ENCODE results near the gene GPR158. TPM values are rescaled to one million over a fixed set of nuclear protein-coding genes. Genes with fewer than 3 reads are reported as not detected.

GPR158 gene
- total RNA-seq, 2 donors from 2014 or later = not detected

DNA sequence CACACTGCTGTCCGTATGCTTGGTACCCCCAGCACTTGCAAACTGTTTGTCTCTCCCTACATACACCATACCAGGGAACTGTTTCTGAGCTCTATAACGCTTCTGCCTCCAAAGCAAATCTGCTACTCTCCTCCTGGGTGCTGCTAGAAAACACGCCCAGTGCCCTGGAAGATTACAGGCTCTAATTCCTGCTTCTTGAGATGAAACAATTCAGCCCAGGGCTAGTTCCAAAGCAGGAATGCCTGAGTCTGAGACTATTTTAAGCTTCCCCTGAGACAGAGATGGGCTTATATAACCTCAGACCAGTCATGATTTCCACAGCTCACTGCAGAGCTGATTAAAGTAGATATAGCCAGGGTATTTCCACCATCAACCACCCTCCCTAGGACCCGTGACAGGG is 327.1 kb downstream of the GPR158 start:
- H3K4me3 Mint-ChIP-seq = no peak overlapping the region
- no peaks in the 10 kb centered on the region for H3K36me3 Mint-ChIP-seq (ENCODE audit: low read depth)
- H3K9me3 Mint-ChIP-seq = peaks cover 4% of the 10 kb centered on the region
- H3K27me3 Mint-ChIP-seq = no peaks in the 10 kb centered on the region
- H3K4me1 Mint-ChIP-seq = no peaks in the 10 kb centered on the region
- no peak overlapping the region for H3K27ac Mint-ChIP-seq
- ATAC-seq (replicated peaks) = no peak

DNA sequence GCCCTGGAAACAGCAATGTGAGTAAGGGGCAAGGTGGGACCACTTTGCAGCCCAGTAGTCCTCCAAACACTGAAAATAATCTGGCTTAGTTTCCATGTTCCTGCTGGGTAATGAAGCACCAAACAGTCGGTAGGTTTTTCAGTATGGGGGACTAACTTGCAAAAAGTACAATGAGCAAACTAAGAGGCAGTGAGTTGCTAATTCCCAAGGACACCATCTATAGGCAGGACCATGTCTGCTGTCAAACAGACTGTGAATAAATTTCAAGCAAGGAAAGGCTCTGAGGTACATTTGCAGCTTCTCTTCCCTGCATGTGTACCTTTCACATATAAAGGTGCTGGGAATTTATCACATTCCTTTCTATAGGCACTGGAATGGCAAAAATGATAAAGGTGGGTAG is 327.7 kb downstream of the GPR158 start:
- Mint-ChIP-seq H3K9me3 (peaks cover 4% of the 10 kb centered on the region), H3K27ac (no peak overlapping the region), H3K4me1 (no peaks in the 10 kb centered on the region), H3K27me3 (no peaks in the 10 kb centered on the region), H3K4me3 (no peak overlapping the region), H3K36me3 (ENCODE audit: low read depth) (no peaks in the 10 kb centered on the region)
- ATAC-seq (replicated peaks) = no peak

DNA sequence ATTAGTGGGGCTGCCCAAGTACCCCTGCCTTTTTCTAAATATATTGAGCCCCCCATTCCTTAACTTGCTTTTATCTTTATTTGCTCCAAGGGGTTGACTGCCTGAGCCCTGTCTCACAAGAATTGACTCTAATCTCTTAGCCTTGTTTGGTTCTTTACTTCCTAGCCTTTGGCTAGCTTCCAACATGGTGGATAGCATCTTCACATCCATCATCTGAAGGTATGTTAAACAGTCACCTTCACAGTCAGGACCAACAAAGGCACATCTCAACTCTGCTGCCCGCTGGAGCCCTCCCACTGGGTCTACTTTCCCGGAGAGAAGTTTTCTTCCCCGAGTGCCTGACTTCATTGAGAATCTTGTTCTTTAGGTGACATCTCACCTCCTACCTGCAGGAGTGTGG is 329.5 kb downstream of the GPR158 start:
- no peak overlapping the region for H3K27ac Mint-ChIP-seq
- no peaks in the 10 kb centered on the region for H3K4me1 Mint-ChIP-seq
- no peaks in the 10 kb centered on the region for H3K27me3 Mint-ChIP-seq
- H3K4me3 Mint-ChIP-seq = no peak overlapping the region
- peaks cover 4% of the 10 kb centered on the region for H3K9me3 Mint-ChIP-seq
- no peak for ATAC-seq (replicated peaks)
- no peaks in the 10 kb centered on the region for H3K36me3 Mint-ChIP-seq (ENCODE audit: low read depth)

DNA sequence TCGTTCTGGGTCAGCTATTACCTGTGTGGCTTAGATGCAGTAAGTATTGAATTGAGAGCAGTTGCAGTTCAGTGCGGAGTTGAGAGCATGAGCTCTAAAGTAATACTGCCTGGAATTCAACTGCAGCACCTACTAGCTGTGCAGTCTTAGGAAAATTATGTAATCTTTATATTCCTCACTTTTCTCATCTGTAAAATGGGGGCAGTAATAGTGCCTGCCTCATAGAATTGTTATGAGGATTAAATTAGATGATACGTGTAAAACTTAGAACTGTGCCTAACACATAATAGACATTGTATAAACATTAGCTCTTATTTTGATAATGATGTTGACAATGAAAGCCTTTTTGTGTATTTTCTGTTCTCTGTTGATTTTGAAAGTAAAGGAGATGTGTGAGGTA is 330.0 kb downstream of the GPR158 start:
- Mint-ChIP-seq H3K4me3 (no peak overlapping the region), H3K9me3 (peaks cover 4% of the 10 kb centered on the region), H3K4me1 (no peaks in the 10 kb centered on the region), H3K27ac (no peak overlapping the region), H3K27me3 (no peaks in the 10 kb centered on the region), H3K36me3 (ENCODE audit: low read depth) (no peaks in the 10 kb centered on the region)
- ATAC-seq (replicated peaks) = no peak

DNA sequence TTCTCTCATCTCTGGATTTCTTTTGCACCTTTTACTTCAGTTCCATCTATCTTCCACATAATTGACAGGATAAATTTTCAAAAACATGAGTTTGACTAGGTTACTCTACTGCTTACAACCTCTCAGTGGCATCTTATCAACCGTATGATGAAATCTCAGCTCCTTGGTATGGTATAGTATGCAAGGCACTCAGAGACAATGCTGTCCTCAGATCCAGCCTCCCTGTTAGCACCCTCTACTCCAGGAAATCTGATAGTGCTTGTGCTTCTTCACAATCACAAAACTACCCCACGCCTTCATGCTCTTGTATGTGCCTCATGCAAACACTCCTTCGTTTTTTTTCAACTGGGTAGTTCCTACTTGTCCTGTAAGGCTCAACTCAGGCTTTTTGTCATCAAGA is 330.7 kb downstream of the GPR158 start:
- Mint-ChIP-seq H3K4me1 (no peaks in the 10 kb centered on the region), H3K36me3 (ENCODE audit: low read depth) (no peaks in the 10 kb centered on the region), H3K27ac (no peak overlapping the region), H3K9me3 (peaks cover 4% of the 10 kb centered on the region), H3K27me3 (no peaks in the 10 kb centered on the region), H3K4me3 (no peak overlapping the region)
- no peak for ATAC-seq (replicated peaks)

DNA sequence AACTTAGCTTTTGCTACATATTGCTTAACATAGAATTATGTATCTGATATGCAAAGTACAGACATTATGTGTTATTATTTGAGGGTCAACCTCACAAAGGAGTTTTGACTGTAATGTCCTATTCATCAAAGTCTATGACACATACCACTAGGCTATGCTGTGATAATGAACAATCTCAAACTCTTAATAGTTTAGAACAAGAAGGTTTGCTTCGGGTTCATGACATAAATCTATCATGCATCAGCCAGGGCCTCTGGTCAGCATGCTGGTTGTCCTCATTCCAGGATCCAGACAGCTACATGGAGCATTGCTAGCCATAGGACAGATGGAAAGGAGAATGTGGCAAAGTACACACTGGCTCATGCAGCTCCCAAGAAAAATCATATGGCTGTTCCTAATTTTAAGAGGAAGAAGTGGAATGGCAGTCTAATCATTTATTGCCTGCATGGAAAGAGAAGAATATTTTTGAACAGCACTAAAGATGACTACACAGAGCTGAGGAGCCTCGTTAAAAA is 332.1 kb downstream of the GPR158 start:
- H3K4me1 Mint-ChIP-seq = no peaks in the 10 kb centered on the region
- no peak overlapping the region for H3K4me3 Mint-ChIP-seq
- H3K36me3 Mint-ChIP-seq (ENCODE audit: low read depth) = no peaks in the 10 kb centered on the region
- H3K27ac Mint-ChIP-seq = no peak overlapping the region
- no peak for ATAC-seq (replicated peaks)
- H3K27me3 Mint-ChIP-seq = no peaks in the 10 kb centered on the region
- H3K9me3 Mint-ChIP-seq = peaks cover 11% of the 10 kb centered on the region

DNA sequence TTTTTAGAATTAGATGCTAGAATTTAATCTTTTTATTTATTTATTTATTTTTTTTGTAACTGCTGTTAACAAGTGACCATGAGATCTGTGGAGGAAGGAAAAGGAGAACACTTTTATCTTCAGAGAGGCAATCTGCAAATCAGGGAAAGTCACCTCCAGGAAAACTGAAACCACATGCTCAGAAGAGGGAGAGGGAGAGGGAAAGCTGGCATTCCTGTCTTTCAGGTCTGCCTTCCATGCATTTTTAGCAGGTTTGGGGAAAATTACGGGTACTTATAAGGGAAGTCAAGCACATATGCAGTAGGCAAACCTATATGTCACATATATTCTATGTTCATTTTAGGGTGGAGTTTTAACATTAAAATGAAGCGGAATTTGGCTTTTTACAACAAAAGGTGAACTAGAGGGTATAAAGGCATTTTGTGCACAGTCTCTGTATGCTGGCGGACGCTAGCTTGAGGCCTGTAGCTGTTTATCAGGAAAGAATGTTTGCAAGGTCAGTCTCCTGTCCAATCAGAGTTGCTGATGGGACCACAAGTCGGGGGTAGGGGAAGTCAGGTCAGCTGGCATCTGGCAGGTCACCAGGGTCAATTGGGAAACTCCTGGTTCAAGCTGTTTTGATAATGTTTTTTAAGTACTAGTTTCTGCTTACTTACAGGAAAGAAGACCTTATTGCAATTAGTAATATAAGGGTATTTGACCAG is 333.5 kb downstream of the GPR158 start:
- ATAC-seq (replicated peaks) = no peak
- Mint-ChIP-seq H3K4me1 (no peaks in the 10 kb centered on the region), H3K9me3 (peaks cover 11% of the 10 kb centered on the region), H3K27me3 (no peaks in the 10 kb centered on the region), H3K36me3 (ENCODE audit: low read depth) (no peaks in the 10 kb centered on the region), H3K4me3 (no peak overlapping the region), H3K27ac (no peak overlapping the region)

DNA sequence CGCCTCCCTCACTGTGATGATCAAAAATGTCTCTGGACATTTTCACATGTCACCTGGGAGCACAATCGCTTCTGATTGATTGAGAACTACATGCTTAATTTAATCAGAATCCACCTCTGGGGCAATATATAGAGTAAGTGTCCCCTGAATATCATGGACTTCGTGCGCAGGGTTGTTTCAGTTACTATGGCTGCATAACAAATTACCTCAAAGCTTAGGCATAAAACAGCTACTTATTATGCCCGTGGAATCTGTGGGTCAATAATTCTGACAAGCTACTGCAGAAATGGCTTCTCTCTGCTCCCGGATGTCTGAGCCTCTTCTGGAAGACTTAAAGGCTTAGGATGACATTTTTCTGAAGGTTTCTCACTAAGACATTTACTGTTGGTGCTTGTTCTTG is 334.4 kb downstream of the GPR158 start:
- ATAC-seq (replicated peaks) = no peak
- Mint-ChIP-seq H3K9me3 (peaks cover 14% of the 10 kb centered on the region), H3K27me3 (no peaks in the 10 kb centered on the region), H3K4me1 (no peaks in the 10 kb centered on the region), H3K36me3 (ENCODE audit: low read depth) (no peaks in the 10 kb centered on the region), H3K27ac (no peak overlapping the region), H3K4me3 (no peak overlapping the region)

DNA sequence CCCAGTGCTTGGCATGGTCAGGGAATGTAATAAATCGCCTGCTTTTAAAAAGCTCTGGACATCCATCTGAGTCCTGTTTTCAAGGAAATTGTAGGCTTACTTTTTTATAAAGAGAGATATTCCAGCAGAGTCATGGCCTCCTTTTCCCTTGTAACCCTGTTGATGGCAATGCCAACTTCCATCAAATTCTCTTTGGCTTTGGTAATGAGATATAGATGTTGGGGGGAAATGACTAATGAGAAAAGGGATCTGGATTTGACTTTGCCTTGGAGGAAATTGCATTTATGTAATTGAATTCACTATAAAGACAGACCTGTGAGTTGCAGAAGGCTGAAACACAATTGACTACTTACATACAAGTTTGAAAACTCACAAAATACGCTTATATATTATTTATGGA is 347.5 kb downstream of the GPR158 start:
- Mint-ChIP-seq H3K27me3 (peaks cover 4% of the 10 kb centered on the region), H3K9me3 (peaks cover 12% of the 10 kb centered on the region), H3K4me3 (no peak overlapping the region), H3K4me1 (no peaks in the 10 kb centered on the region), H3K36me3 (ENCODE audit: low read depth) (no peaks in the 10 kb centered on the region), H3K27ac (no peak overlapping the region)
- no peak for ATAC-seq (replicated peaks)

DNA sequence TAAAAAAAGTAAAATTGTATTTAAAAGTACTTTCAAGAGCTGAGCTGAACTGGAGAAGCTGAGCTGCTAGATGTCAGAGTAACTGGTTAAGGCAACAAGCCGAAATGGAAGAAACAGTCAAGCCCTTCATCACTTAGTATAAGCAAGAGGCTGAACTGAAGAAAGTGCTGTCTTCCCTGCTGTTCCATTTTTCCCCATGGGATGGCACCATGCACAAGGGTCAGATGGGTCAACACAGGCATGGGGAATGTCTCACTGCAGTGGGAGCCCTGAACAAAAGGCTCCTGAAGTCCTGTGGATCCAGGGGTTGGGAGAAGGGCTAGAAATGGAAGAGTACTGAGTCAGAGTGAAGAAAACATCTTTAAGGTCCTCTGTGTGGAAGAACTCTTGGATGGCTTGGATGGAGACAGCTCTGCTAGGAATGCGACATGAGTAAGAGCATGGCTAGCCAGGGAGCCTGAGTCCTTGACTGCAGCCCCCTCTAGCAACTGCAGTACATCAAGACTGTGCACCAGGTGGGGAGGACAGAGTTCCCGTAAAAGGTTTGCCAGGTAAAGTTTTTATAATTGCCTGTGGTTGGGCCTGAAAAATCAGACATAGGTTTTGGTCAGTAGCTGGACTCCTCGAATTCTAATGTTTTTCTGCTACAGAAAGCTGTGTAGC is 348.3 kb downstream of the GPR158 start:
- H3K27me3 Mint-ChIP-seq = peaks cover 4% of the 10 kb centered on the region
- H3K4me1 Mint-ChIP-seq = no peaks in the 10 kb centered on the region
- ATAC-seq (replicated peaks) = no peak
- H3K9me3 Mint-ChIP-seq = peaks cover 12% of the 10 kb centered on the region
- H3K27ac Mint-ChIP-seq = no peak overlapping the region
- no peaks in the 10 kb centered on the region for H3K36me3 Mint-ChIP-seq (ENCODE audit: low read depth)
- no peak overlapping the region for H3K4me3 Mint-ChIP-seq

DNA sequence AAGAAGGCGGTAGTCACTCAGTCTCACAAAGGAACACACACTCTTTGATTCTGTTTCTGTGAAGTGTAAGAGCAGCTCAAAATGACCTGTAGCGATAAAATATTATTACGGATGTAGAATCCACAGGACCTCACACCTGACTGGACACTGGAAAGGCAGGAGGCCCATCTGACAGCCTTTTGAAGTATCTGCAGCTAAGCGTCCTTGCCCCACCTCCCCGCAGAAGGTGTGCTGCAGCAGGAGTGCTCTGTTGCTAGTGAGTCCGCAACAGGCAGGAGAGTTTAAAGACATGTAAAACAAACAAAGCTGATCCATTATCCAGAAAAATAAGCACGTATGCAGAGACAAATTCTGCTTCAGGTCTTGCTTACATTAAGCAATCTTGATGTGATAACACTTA is 355.5 kb downstream of the GPR158 start:
- Mint-ChIP-seq H3K27me3 (no peaks in the 10 kb centered on the region), H3K9me3 (peaks cover 12% of the 10 kb centered on the region), H3K4me3 (no peak overlapping the region), H3K27ac (no peak overlapping the region), H3K36me3 (ENCODE audit: low read depth) (no peaks in the 10 kb centered on the region), H3K4me1 (no peaks in the 10 kb centered on the region)
- ATAC-seq (replicated peaks) = no peak

DNA sequence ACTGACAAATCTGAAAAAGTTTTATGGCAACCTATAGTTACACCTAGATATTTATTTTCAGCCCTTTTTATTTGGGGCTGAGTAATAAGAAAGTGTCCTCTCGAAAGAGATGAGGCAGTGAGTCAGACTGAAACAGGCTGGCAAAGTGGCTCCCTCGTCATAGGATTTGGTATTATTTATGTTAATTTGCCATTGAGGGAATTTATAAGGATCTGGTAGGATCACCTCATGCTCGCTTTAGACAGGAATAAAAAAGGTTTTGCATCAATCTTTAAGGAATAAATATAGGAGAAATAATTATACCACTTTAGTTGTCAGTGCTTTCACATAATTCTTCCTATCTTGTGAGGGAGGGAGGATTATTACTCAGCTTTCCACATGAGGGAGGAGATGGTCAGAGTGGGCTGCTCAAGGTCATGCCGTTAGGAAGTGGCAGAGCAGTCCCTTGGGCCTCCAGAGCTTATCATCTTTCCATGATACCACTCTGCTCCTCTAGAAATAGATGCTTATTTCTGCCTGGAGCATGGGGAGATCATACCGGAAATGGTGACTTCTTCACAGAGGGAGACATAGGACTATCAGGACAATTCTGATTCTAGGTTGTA is 356.8 kb downstream of the GPR158 start:
- Mint-ChIP-seq H3K4me1 (no peaks in the 10 kb centered on the region), H3K27ac (no peak overlapping the region), H3K36me3 (ENCODE audit: low read depth) (no peaks in the 10 kb centered on the region), H3K27me3 (no peaks in the 10 kb centered on the region), H3K9me3 (peaks cover 9% of the 10 kb centered on the region), H3K4me3 (no peak overlapping the region)
- no peak for ATAC-seq (replicated peaks)

DNA sequence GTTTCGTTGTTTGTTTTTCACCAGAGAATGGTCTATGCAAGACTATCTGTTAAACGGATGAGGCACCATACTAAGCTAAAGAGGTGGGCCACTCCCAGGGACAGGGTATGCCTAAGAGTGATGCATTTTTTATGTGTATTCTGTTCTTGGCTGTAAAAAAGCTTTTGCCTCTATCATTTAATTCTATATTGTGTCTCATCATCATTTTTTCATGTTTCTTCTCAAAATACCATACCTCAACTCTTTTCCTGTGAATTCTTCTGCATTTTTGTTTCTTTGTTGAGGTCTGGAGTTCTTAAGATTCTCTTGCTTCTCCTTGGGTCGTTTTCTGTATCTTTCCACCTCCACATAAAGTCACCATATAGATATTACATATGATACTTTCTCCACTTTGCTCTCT is 357.4 kb downstream of the GPR158 start:
- no peaks in the 10 kb centered on the region for H3K36me3 Mint-ChIP-seq (ENCODE audit: low read depth)
- no peaks in the 10 kb centered on the region for H3K4me1 Mint-ChIP-seq
- ATAC-seq (replicated peaks) = no peak
- no peak overlapping the region for H3K4me3 Mint-ChIP-seq
- H3K27me3 Mint-ChIP-seq = no peaks in the 10 kb centered on the region
- H3K9me3 Mint-ChIP-seq = peaks cover 9% of the 10 kb centered on the region
- H3K27ac Mint-ChIP-seq = no peak overlapping the region

DNA sequence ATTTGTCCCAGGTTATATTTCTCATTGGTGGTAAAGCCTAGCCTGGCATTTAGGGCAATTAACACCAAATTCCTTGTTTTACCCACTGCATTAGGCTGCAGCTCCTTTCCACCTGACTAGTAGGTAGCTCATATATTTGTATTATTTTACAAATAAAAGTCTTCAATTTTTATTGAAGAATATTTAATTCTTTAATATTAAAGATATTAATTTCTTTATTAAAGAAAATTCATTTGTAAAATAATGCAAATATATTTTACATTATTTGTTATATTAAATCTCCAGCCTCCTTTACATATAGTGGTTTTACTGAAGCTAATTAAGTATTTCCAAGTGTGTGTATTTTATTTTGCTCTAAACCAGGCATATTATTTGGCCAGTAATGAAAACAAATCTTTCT is 361.2 kb downstream of the GPR158 start:
- Mint-ChIP-seq H3K27me3 (no peaks in the 10 kb centered on the region), H3K4me1 (no peaks in the 10 kb centered on the region), H3K36me3 (ENCODE audit: low read depth) (no peaks in the 10 kb centered on the region), H3K27ac (no peak overlapping the region), H3K4me3 (no peak overlapping the region), H3K9me3 (peaks cover 5% of the 10 kb centered on the region)
- no peak for ATAC-seq (replicated peaks)

DNA sequence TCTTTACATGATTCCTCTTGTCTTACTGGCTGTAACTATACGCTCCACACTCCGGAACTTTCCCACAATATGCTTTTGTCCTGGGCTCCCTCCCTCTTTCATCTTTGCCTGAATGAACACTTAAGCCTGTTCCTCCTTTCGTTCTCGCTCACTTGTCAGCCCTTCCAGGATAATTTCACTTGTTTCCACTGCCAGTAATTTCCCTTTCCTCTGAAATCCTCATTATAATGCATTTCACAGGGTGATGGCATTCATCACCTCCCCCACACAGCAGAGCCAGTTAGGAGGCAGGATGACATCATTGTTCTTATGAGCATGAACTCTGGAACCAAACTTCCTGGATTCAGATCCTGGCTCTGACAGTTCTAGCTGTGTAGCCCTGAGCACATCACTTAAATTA is 372.6 kb downstream of the GPR158 start:
- H3K27me3 Mint-ChIP-seq = no peaks in the 10 kb centered on the region
- no peak for ATAC-seq (replicated peaks)
- H3K9me3 Mint-ChIP-seq = peaks cover 18% of the 10 kb centered on the region
- no peaks in the 10 kb centered on the region for H3K4me1 Mint-ChIP-seq
- H3K4me3 Mint-ChIP-seq = no peak overlapping the region
- no peak overlapping the region for H3K27ac Mint-ChIP-seq
- no peaks in the 10 kb centered on the region for H3K36me3 Mint-ChIP-seq (ENCODE audit: low read depth)
